LNCaP clone FGC (cell line): ENCODE results near the gene KIAA1217.
A peak's percentile ranks its signal among the peaks of the same experiment; 100 is the strongest.

Experiments
- DNase-seq: peaks from one replicate; pipeline ENCODE4 v3.0.0-alpha.2; 2011; ENCODE audit warnings: low read depth
- H3K4me3 ChIP-seq: 2 replicates; pipeline ENCODE4 v1.5.1; 2011; ENCODE audit warnings: mild to moderate bottlenecking, low read depth, low read length, control low read depth
- CTCF ChIP-seq: IDR thresholded peaks from 2 replicates; pipeline ENCODE4 v1.5.1; 2012; ENCODE audit warnings: mild to moderate bottlenecking; ENCODE audit not compliant: control insufficient read depth, insufficient read depth; ENCODE audit errors: extremely low read depth

KIAA1217 gene

GRCh38 chr10:24381235-24382010 is 172.5 kb downstream of the KIAA1217 start:
- DNase-seq: no peak
- TF ChIP-seq CTCF: no peak
- no peak overlapping the region for H3K4me3 ChIP-seq

GRCh38 chr10:24382045-24382444 is 173.1 kb downstream of the KIAA1217 start:
- no peak overlapping the region for H3K4me3 ChIP-seq
- no peak for DNase-seq
- TF ChIP-seq CTCF: no peak

GRCh38 chr10:24382596-24382978 is 173.6 kb downstream of the KIAA1217 start:
- no peak overlapping the region for H3K4me3 ChIP-seq
- no peak for DNase-seq
- TF ChIP-seq CTCF: no peak

- TF ChIP-seq CTCF: no peak
- no peak for DNase-seq
- H3K4me3 ChIP-seq: no peak overlapping the region
Observed at GRCh38 chr10:24382979-24383663, 174.2 kb downstream of the KIAA1217 start.

- DNase-seq: peak; percentile 26
- no peak overlapping the region for H3K4me3 ChIP-seq
- peak; percentile 44 for TF ChIP-seq CTCF
Observed at GRCh38 chr10:24383681-24384106, 174.8 kb downstream of the KIAA1217 start.

- no peak overlapping the region for H3K4me3 ChIP-seq
- DNase-seq: no peak
- no peak for TF ChIP-seq CTCF
Observed at GRCh38 chr10:24384954-24385353, 176.0 kb downstream of the KIAA1217 start.
